Effector memory CD4-positive, alpha-beta T cell (primary cell): ENCODE measurements around the gene STAT6.

Source experiments
- DNase-seq, 3 donors: peaks; one replicate each; pipeline ENCODE4 v3.0.0-alpha.2; 2020
- H3K27ac ChIP-seq: 2 replicates; pipeline ENCODE4 v1.7.0; 2013; ENCODE audit warnings: mild to moderate bottlenecking, low read length, moderate library complexity; ENCODE audit not compliant: insufficient read depth, poor library complexity, severe bottlenecking
- H3K27me3 ChIP-seq: replicated peaks from 2 replicates; pipeline ENCODE4 v1.7.0; 2013; ENCODE audit warnings: mild to moderate bottlenecking, low read length; ENCODE audit not compliant: insufficient read depth, control insufficient read depth, poor library complexity, severe bottlenecking
- H3K36me3 ChIP-seq: 2 replicates; pipeline ENCODE4 v1.7.0; 2013; ENCODE audit warnings: mild to moderate bottlenecking, low read length, moderate library complexity; ENCODE audit not compliant: control insufficient read depth, insufficient read depth
- H3K4me1 ChIP-seq: 2 replicates; pipeline ENCODE4 v1.7.0; 2013; ENCODE audit warnings: low read length, mild to moderate bottlenecking; ENCODE audit not compliant: control insufficient read depth, insufficient read depth, poor library complexity, severe bottlenecking
- H3K4me3 ChIP-seq: 2 replicates; pipeline ENCODE4 v1.7.0; 2013; ENCODE audit warnings: low read length, low read depth, mild to moderate bottlenecking; ENCODE audit not compliant: insufficient read depth, poor library complexity, severe bottlenecking
- H3K9me3 ChIP-seq: 2 replicates; pipeline ENCODE4 v1.7.0; 2013; ENCODE audit warnings: mild to moderate bottlenecking, low read length, moderate library complexity; ENCODE audit not compliant: control insufficient read depth

The STAT6 gene

GRCh38 chr12:57110104-57111030 lies 795 bp downstream of the STAT6 start:
- peaks cover 32% of the 10 kb centered on the region for H3K4me1 ChIP-seq
- peak overlapping the region; percentile 76 for H3K4me3 ChIP-seq
- DNase-seq, result peak; percentile 71 to 74 (median 73)
- peaks cover 28% of the 10 kb centered on the region for H3K36me3 ChIP-seq
- peak overlapping the region; percentile 97 for H3K27ac ChIP-seq
- no peaks in the 10 kb centered on the region for H3K9me3 ChIP-seq
- no peaks in the 10 kb centered on the region for H3K27me3 ChIP-seq

- Histone ChIP-seq H3K4me1 (peaks cover 32% of the 10 kb centered on the region), H3K27ac (peak overlapping the region; percentile 97), H3K27me3 (no peaks in the 10 kb centered on the region), H3K9me3 (no peaks in the 10 kb centered on the region), H3K36me3 (peaks cover 37% of the 10 kb centered on the region), H3K4me3 (peak overlapping the region; percentile 76)
- no peak for DNase-seq
Observed at GRCh38 chr12:57109207-57110103, 1.7 kb downstream of the STAT6 start.

- peaks cover 31% of the 10 kb centered on the region for H3K4me1 ChIP-seq
- DNase-seq, result no peak
Observed at GRCh38 chr12:57107456-57108155, 3.6 kb downstream of the STAT6 start.

GRCh38 chr12:57106021-57106708 lies 5.0 kb downstream of the STAT6 start:
- no peak overlapping the region for H3K27ac ChIP-seq
- no peaks in the 10 kb centered on the region for H3K27me3 ChIP-seq
- no peak overlapping the region for H3K4me3 ChIP-seq
- peaks cover 44% of the 10 kb centered on the region for H3K36me3 ChIP-seq
- no peaks in the 10 kb centered on the region for H3K9me3 ChIP-seq
- no peak for DNase-seq
- peaks cover 19% of the 10 kb centered on the region for H3K4me1 ChIP-seq

More at GRCh38 chr12:57107456-57108155, 3.6 kb downstream of the STAT6 start:
- H3K27ac ChIP-seq, result no peak overlapping the region
- peaks cover 44% of the 10 kb centered on the region for H3K36me3 ChIP-seq
- H3K27me3 ChIP-seq, result no peaks in the 10 kb centered on the region
- no peaks in the 10 kb centered on the region for H3K9me3 ChIP-seq
- H3K4me3 ChIP-seq, result no peak overlapping the region

- Histone ChIP-seq H3K9me3 (no peaks in the 10 kb centered on the region), H3K4me1 (peaks cover 16% of the 10 kb centered on the region), H3K27ac (peak overlapping the region; percentile 22), H3K36me3 (peaks cover 44% of the 10 kb centered on the region), H3K4me3 (no peak overlapping the region), H3K27me3 (no peaks in the 10 kb centered on the region)
- DNase-seq, result no peak
Observed at GRCh38 chr12:57105011-57105753, 6.0 kb downstream of the STAT6 start.

GRCh38 chr12:57104292-57104910 lies 6.8 kb downstream of the STAT6 start:
- no peak overlapping the region for H3K27ac ChIP-seq
- no peaks in the 10 kb centered on the region for H3K9me3 ChIP-seq
- H3K27me3 ChIP-seq, result no peaks in the 10 kb centered on the region
- H3K4me1 ChIP-seq, result peaks cover 9% of the 10 kb centered on the region
- peaks cover 51% of the 10 kb centered on the region for H3K36me3 ChIP-seq
- H3K4me3 ChIP-seq, result no peak overlapping the region
- no peak for DNase-seq

GRCh38 chr12:57103856-57104255 lies 7.3 kb downstream of the STAT6 start:
- Histone ChIP-seq H3K9me3 (no peaks in the 10 kb centered on the region), H3K4me3 (no peak overlapping the region), H3K27ac (no peak overlapping the region), H3K27me3 (no peaks in the 10 kb centered on the region), H3K4me1 (peaks cover 6% of the 10 kb centered on the region), H3K36me3 (peaks cover 57% of the 10 kb centered on the region)
- no peak for DNase-seq

- Histone ChIP-seq H3K27ac (no peak overlapping the region), H3K4me3 (no peak overlapping the region), H3K27me3 (no peaks in the 10 kb centered on the region), H3K9me3 (no peaks in the 10 kb centered on the region), H3K4me1 (no peaks in the 10 kb centered on the region), H3K36me3 (peaks cover 62% of the 10 kb centered on the region)
- DNase-seq, result no peak
Observed at GRCh38 chr12:57101892-57102695, 9.1 kb downstream of the STAT6 start.
